HG02970 (cell line): Measurements from ENCODE around the gene HDAC4.

Source experiments
- ATAC-seq: cut with Tn5 transposase; IDR thresholded peaks from one replicate; pipeline ENCODE4 v1.9.1; 2021; ENCODE audit warnings: mild to moderate bottlenecking, moderate library complexity, moderate number of reproducible peaks; ENCODE audit not compliant: unreplicated experiment, low FRiP score

Gene HDAC4

GRCh38 chr2:239312741-239313667, 87.8 kb downstream of the HDAC4 start:
- no peak for ATAC-seq

- ATAC-seq = no peak
Observed at GRCh38 chr2:239312081-239312511, 88.7 kb downstream of the HDAC4 start.

GRCh38 chr2:239311132-239312040, 89.4 kb downstream of the HDAC4 start:
- ATAC-seq = no peak

GRCh38 chr2:239310401-239311061, 90.3 kb downstream of the HDAC4 start:
- ATAC-seq = no peak

GRCh38 chr2:239309398-239310245, 91.2 kb downstream of the HDAC4 start:
- no peak for ATAC-seq

GRCh38 chr2:239308661-239309397, 92.0 kb downstream of the HDAC4 start:
- no peak for ATAC-seq

DNA sequence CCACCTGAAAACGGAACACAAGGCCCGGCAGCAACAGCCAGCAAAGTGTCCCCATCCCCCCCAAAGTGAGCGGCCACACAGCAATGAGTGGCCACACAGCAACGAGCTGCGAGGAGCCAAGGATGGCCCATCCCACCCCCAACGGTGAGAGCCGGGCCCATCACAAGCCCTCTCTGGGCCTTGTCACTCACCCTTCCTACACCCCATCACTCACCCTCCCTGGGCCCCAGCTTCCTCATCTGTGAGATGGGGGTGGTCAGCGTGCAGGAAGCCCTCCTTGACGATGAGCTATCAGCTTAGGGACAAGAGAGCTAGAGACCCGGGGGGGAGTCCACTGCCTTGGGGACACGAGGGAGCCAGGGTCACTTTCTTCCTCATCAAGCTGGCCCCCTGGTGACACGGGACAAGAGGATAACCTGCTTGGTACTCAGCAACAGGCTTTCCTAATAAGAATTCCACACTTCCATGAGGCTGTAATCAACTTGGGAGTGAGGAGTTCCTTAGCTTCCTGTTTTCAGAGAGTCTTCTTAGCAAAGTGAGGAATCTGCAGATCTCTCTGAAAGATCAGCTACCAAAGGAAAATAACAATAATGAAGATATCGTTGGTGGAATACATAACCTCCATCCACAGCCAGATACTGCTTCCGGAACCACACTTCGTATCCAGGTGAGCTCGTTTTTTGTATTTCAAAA, 92.8 kb downstream of the HDAC4 start:
- ATAC-seq = no peak

DNA sequence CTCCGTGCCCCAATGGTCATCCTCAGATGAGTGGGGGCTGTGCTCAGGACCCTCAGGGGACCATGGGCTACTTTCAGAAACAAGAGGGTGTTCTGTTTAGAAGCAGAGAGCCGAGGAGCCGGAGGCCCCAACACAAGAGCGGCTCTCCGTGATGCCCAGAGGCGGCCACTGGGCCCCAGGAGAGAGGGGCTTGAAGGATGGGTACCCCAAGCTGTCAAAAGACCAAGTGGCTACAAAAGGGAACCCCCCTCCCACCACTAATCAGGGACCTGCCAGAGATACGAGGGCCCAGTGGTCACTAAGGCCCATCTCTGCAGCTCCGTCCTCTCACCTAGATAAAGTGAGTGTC, 93.6 kb downstream of the HDAC4 start:
- ATAC-seq = no peak

DNA sequence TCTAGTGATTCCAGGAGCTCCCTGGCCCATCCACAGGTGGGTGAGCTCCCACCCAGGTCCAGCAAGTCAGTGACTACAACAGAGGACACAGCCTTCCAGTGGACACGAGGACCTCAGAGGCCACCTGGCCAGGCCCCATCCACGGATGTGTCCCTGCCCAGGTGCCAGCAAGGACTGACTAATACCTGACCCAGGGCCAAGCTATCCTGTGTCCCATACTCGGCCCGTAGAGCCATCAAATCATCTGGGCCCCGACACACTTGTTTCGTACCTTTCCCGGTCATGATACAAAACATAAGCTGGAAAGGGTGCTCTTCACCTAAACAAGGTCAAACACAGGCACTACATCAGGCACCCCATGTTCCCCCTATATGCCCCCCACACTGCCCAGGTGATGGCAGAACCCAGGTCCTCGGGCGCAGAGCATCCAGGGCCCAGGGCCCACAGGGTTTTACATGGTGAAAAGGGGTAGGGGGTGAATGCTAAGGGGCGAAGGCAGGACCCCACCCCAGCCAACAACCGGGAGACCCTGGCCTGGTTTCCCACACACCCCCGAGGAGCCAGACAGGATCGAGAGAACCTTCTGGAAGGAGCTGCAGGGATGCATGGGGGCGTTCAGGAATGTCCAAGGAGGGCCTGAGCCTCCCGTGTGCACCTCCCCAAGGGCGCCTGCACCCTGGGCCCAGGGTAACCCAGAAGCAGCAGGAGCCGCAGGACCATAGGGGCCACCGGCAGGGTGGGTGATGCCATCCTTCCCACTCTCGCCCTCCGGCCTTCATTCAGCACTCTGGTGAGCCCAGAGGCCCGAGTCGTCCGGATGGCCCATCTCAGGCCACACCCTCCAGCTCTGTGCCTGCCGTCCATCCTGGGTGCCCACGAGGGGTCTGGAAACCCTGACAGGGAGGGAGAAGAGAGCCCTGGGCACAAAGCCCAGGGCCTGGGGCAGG, 94.3 kb downstream of the HDAC4 start:
- ATAC-seq = no peak

DNA sequence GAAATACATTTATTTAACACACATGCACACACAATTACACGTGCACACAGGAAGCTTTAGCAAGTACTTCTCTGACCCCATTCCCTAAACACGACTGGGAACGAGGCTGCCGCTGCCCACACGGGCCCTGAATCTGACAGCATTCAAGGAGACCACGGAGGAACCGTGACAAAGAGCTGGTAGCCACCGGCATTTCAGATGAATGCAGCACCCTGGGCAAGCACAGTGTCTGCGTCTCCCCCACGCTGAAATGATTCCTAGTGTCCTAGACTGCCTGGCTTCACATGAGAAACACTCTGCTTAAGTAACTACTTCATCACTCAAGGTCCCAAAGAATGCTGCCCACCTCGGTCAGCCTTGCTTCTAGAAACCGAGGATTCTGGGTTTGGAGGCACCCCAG, 95.0 kb downstream of the HDAC4 start:
- no peak for ATAC-seq

GRCh38 chr2:239305222-239305575, 95.6 kb downstream of the HDAC4 start:
- no peak for ATAC-seq

- ATAC-seq = no peak
Observed at GRCh38 chr2:239304533-239305221, 96.1 kb downstream of the HDAC4 start.

DNA sequence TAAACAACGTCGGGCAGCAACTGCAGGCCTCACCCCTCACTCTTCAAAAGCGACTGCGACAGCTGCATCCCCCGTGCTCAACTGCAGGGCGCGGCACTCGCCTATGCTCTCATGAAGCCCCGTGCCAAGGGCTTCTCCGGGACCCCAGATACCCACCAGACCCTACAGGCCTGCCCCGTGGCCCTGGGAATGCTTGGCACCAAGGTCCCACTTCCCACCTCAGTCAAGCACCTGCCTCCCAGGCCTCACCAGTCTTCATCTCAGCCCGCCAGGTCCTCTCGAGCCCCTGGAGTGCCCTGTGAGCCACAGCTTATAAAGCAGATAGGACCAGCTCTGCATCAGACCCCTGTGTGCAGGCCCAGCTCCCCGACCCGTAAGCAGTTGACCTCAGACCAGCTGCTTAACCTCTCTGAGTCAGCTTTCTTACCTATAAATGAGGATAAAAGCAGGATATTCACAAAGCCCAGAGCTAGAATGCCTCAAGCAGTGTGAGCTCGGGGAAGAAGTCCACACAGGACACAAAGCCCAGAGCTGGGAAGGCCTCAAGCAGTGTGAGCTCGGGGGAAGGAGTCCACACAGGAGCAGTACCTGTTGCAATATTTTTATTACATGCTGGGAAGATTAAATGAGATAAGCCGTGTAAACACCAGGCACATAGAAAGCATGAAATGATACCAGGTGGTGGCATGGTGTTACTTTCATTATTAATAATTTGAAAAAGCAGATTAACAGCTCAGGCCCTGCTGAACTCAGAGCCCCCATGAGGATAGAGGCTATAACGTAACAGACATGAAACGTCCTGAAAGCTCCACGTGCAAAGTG, 96.9 kb downstream of the HDAC4 start:
- ATAC-seq = no peak

GRCh38 chr2:239302808-239303557, 97.8 kb downstream of the HDAC4 start:
- ATAC-seq = no peak

GRCh38 chr2:239302083-239302807, 98.6 kb downstream of the HDAC4 start:
- no peak for ATAC-seq
